ENCODE measurements around the gene PAPPA2. TPM values are rescaled to one million over a fixed set of nuclear protein-coding genes. Genes with fewer than 3 reads are reported as not detected.

The PAPPA2 gene
- polyA plus RNA-seq, 1 donor = 1.4 TPM

GRCh38 chr1:176820391-176821031, 357.5 kb downstream of the PAPPA2 start:
- Histone ChIP-seq H3K36me3 (ENCODE audit: control insufficient read depth, insufficient read depth, low read length) (no peaks in the 10 kb centered on the region), H3K4me3 (ENCODE audit: low read length) (no peak overlapping the region)
- DNase-seq = no peak

GRCh38 chr1:176826265-176826664, 363.3 kb downstream of the PAPPA2 start:
- H3K4me1 ChIP-seq (ENCODE audit: control insufficient read depth, insufficient read depth, low read length) = no peaks in the 10 kb centered on the region
- H3K9me3 ChIP-seq (ENCODE audit: control insufficient read depth, low read depth, low read length) = no peaks in the 10 kb centered on the region
- peak in 1 of 2 donors; percentile 10 for DNase-seq
- H3K27ac ChIP-seq (ENCODE audit: low read length) = no peak overlapping the region
- no peaks in the 10 kb centered on the region for H3K27me3 ChIP-seq (ENCODE audit: control insufficient read depth, insufficient read depth, low read length)
- no peak overlapping the region for H3K4me3 ChIP-seq (ENCODE audit: low read length)
- WGBS (ENCODE audit: insufficient coverage, low lambda C conversion rate) = no CpG with 5 or more reads among the region's 1 CpG
- no peaks in the 10 kb centered on the region for H3K36me3 ChIP-seq (ENCODE audit: control insufficient read depth, insufficient read depth, low read length)

More at GRCh38 chr1:176820391-176821031, 357.5 kb downstream of the PAPPA2 start:
- Histone ChIP-seq H3K4me1 (ENCODE audit: control insufficient read depth, insufficient read depth, low read length) (no peaks in the 10 kb centered on the region), H3K27me3 (ENCODE audit: control insufficient read depth, insufficient read depth, low read length) (no peaks in the 10 kb centered on the region), H3K27ac (ENCODE audit: low read length) (no peak overlapping the region), H3K9me3 (ENCODE audit: control insufficient read depth, low read depth, low read length) (no peaks in the 10 kb centered on the region)
- WGBS (ENCODE audit: insufficient coverage, low lambda C conversion rate) = 100% methylated on average over 2 of the region's 5 CpGs

DNA sequence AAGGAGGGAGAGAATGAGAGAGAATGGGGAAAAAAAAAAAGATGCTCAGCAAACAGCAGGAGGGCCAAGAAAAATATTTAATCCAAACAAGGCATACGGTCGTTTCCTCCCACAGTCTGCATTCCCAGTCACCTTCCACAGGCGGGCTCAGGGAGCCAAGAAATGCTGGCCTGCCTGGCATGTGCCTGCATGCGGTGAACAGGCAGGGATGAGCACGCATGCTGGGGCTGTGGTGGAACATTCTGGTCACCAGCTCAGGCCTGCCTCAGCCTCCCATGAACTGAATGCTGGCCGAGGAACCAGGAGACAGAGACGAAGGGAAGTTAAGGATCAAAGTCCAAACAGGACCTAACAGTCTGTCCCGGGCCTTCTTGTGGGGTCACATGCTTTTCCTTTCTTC, 366.3 kb downstream of the PAPPA2 start:
- H3K27me3 ChIP-seq (ENCODE audit: control insufficient read depth, insufficient read depth, low read length) = no peaks in the 10 kb centered on the region
- 40% methylated on average over 1 of the region's 8 CpGs for WGBS (ENCODE audit: insufficient coverage, low lambda C conversion rate)
- DNase-seq = no peak

GRCh38 chr1:176831150-176831549, 368.2 kb downstream of the PAPPA2 start:
- H3K9me3 ChIP-seq (ENCODE audit: control insufficient read depth, low read depth, low read length) = no peaks in the 10 kb centered on the region
- WGBS (ENCODE audit: insufficient coverage, low lambda C conversion rate) = no CpG with 5 or more reads among the region's 2 CpGs

More for the DNA sequence above, 366.3 kb downstream of the PAPPA2 start:
- H3K4me1 ChIP-seq (ENCODE audit: control insufficient read depth, insufficient read depth, low read length) = no peaks in the 10 kb centered on the region
- no peak overlapping the region for H3K27ac ChIP-seq (ENCODE audit: low read length)
- H3K36me3 ChIP-seq (ENCODE audit: control insufficient read depth, insufficient read depth, low read length) = no peaks in the 10 kb centered on the region
- no peak overlapping the region for H3K4me3 ChIP-seq (ENCODE audit: low read length)
- no peaks in the 10 kb centered on the region for H3K9me3 ChIP-seq (ENCODE audit: control insufficient read depth, low read depth, low read length)

DNA sequence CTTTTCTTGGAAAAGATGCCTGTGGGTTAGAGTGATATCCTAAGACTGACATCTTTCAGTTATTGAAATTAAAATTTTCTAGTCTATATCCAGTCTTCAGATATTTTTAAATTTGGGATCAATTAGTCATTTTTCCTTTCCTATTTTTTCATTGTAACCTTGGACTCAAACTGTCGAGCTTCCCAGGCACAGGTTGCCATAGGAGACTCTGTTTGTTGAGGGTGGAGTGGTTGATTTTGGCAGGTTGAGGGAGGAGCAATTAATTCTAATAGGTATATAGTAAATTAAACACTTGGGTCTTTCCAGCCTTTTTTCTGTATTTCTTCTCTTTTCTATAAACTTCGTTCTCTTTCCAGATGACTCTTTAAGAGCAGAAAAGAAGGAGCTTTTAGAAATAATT, 374.7 kb downstream of the PAPPA2 start:
- no peak overlapping the region for H3K27ac ChIP-seq (ENCODE audit: low read length)
- H3K36me3 ChIP-seq (ENCODE audit: control insufficient read depth, insufficient read depth, low read length) = no peaks in the 10 kb centered on the region
- H3K4me1 ChIP-seq (ENCODE audit: control insufficient read depth, insufficient read depth, low read length) = no peaks in the 10 kb centered on the region
- no peaks in the 10 kb centered on the region for H3K27me3 ChIP-seq (ENCODE audit: control insufficient read depth, insufficient read depth, low read length)
- DNase-seq = no peak
- 100% methylated on average over 1 of the region's 2 CpGs for WGBS (ENCODE audit: insufficient coverage, low lambda C conversion rate)
- H3K4me3 ChIP-seq (ENCODE audit: low read length) = no peak overlapping the region
- H3K9me3 ChIP-seq (ENCODE audit: control insufficient read depth, low read depth, low read length) = no peaks in the 10 kb centered on the region

More at GRCh38 chr1:176831150-176831549, 368.2 kb downstream of the PAPPA2 start:
- H3K4me1 ChIP-seq (ENCODE audit: control insufficient read depth, insufficient read depth, low read length) = no peaks in the 10 kb centered on the region
- no peak overlapping the region for H3K4me3 ChIP-seq (ENCODE audit: low read length)
- H3K27me3 ChIP-seq (ENCODE audit: control insufficient read depth, insufficient read depth, low read length) = no peaks in the 10 kb centered on the region
- no peaks in the 10 kb centered on the region for H3K36me3 ChIP-seq (ENCODE audit: control insufficient read depth, insufficient read depth, low read length)
- no peak overlapping the region for H3K27ac ChIP-seq (ENCODE audit: low read length)
- no peak for DNase-seq

DNA sequence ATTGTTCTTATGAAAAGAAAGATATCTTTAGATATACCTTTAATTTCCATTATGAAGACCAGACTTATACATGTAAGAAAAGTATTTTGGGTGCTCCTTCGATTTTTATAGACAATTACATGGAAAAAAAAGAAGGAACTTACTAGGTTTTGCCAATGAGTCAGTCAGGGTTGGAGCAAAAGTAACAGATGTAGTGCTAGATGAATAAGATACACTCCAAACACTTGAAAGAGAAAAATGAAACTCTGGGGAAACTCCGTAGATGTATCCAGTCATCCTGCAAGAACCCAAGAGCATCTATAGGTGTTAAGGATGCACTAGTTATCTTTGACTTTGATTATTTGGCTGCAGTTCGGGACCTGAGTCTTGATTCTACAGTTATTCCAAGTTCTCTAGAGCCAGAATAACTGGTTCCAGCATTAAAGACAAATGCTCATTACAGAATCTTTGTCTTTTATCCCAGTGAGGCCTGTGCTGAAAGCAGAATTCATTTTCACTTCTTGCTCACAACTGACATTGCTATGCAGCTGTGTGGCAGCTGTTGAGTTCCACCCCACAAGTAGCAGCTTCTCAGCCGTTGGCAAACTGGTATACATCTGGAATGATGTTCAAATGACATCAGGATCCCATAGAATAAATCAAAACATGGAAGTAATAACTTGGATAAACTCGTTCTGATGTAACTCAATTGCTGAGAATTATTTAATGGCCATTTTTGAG, 375.5 kb downstream of the PAPPA2 start:
- DNase-seq = no peak
- Histone ChIP-seq H3K27ac (ENCODE audit: low read length) (no peak overlapping the region), H3K36me3 (ENCODE audit: control insufficient read depth, insufficient read depth, low read length) (no peaks in the 10 kb centered on the region), H3K27me3 (ENCODE audit: control insufficient read depth, insufficient read depth, low read length) (no peaks in the 10 kb centered on the region), H3K4me3 (ENCODE audit: low read length) (no peak overlapping the region), H3K4me1 (ENCODE audit: control insufficient read depth, insufficient read depth, low read length) (no peaks in the 10 kb centered on the region), H3K9me3 (ENCODE audit: control insufficient read depth, low read depth, low read length) (no peaks in the 10 kb centered on the region)
- 84% methylated on average over 3 of the region's 5 CpGs for WGBS (ENCODE audit: insufficient coverage, low lambda C conversion rate)

DNA sequence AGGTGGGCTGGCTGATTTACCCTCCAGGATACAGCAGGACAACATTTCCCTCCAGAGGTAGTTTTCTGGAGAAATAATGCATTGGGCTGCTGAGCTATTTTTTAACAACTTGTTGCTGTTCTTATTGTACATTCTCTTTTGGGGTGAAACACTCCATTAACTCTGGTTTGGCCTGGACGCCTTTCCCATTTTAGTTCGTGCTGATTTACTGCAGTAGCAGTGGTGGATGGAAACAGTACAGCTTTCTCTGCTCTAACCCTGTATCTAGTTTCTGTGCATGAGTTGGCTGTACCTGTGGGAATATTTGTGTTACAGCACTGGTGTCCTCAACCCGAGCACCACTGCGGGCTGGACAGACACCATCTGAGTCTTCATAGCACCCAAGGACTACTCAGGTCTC, 376.2 kb downstream of the PAPPA2 start:
- Histone ChIP-seq H3K27me3 (ENCODE audit: control insufficient read depth, insufficient read depth, low read length) (no peaks in the 10 kb centered on the region), H3K4me1 (ENCODE audit: control insufficient read depth, insufficient read depth, low read length) (no peaks in the 10 kb centered on the region), H3K4me3 (ENCODE audit: low read length) (no peak overlapping the region), H3K36me3 (ENCODE audit: control insufficient read depth, insufficient read depth, low read length) (no peaks in the 10 kb centered on the region), H3K9me3 (ENCODE audit: control insufficient read depth, low read depth, low read length) (no peaks in the 10 kb centered on the region), H3K27ac (ENCODE audit: low read length) (no peak overlapping the region)
- WGBS (ENCODE audit: insufficient coverage, low lambda C conversion rate) = no CpG with 5 or more reads among the region's 4 CpGs
- DNase-seq = no peak

DNA sequence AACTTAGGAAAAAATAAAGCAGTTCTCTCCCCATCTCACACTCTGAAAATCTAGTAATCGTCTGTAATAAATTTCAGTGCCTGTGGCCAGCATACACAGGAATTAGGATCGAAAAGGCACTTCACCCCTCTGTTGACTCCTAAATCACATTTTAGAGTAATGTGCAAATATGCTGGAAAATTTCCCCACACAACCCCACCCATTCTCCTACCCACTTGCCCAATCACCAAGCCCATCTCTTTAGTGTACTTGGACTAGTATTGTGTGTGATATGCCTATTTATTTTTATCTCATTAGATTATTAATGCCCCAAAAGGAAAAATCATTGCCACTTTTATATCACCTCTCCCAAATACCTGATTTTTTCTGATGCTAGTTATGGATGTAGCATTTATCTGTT, 378.3 kb downstream of the PAPPA2 start:
- H3K9me3 ChIP-seq (ENCODE audit: control insufficient read depth, low read depth, low read length) = no peaks in the 10 kb centered on the region
- no peaks in the 10 kb centered on the region for H3K4me1 ChIP-seq (ENCODE audit: control insufficient read depth, insufficient read depth, low read length)
- no peak overlapping the region for H3K27ac ChIP-seq (ENCODE audit: low read length)
- no peak overlapping the region for H3K4me3 ChIP-seq (ENCODE audit: low read length)
- no CpG with 5 or more reads among the region's 2 CpGs for WGBS (ENCODE audit: insufficient coverage, low lambda C conversion rate)
- DNase-seq = no peak
- H3K27me3 ChIP-seq (ENCODE audit: control insufficient read depth, insufficient read depth, low read length) = no peaks in the 10 kb centered on the region
- H3K36me3 ChIP-seq (ENCODE audit: control insufficient read depth, insufficient read depth, low read length) = no peaks in the 10 kb centered on the region

DNA sequence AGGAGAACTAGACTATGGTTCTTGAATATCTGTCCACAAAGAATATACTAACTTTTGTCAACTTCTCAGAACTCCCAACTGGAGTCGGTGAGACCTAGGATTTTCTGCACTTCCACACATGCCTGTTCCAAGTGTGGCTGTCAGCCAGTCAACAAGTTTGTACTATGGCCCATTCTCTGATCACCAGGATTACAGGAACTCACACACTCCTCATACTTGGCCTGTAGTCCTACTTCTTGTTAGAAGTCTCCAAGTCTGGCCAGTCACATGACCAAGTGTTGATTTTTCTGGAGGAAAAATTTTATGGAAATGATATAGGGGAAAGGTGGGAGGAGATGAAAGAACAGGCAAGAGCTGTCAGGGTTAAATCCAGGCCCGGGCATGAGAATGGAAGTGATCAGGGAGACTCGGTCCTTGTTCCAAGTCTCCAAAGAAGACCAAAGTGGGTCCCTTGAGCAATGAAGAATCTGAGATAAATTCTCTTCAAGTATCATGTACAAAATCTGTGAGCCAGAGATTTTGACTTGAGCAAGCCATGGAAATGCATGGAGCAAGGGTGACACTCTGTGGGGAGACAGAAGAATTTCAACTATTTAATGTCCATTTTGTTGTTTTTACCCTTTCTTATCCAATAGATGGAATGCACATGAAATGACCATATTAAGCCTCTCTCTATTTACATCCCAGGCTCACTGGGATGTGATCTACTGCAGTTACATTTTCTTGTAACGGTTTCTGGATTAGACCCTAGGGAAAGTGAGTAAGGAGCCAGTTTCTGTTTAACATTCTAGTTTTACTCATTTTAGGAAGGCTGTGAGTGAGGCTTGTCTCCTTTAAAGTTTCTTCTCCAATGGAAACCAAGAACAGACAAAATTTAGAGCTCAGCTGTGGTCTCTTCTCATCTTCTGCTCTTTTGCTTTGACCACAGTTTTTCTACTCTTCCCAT, 380.6 kb downstream of the PAPPA2 start:
- H3K4me1 ChIP-seq (ENCODE audit: control insufficient read depth, insufficient read depth, low read length) = no peaks in the 10 kb centered on the region
- H3K27me3 ChIP-seq (ENCODE audit: control insufficient read depth, insufficient read depth, low read length) = no peaks in the 10 kb centered on the region
- H3K9me3 ChIP-seq (ENCODE audit: control insufficient read depth, low read depth, low read length) = no peaks in the 10 kb centered on the region
- DNase-seq = no peak
- 70% methylated on average over 2 of the region's 4 CpGs for WGBS (ENCODE audit: insufficient coverage, low lambda C conversion rate)
- H3K27ac ChIP-seq (ENCODE audit: low read length) = no peak overlapping the region
- H3K36me3 ChIP-seq (ENCODE audit: control insufficient read depth, insufficient read depth, low read length) = no peaks in the 10 kb centered on the region
- H3K4me3 ChIP-seq (ENCODE audit: low read length) = no peak overlapping the region

DNA sequence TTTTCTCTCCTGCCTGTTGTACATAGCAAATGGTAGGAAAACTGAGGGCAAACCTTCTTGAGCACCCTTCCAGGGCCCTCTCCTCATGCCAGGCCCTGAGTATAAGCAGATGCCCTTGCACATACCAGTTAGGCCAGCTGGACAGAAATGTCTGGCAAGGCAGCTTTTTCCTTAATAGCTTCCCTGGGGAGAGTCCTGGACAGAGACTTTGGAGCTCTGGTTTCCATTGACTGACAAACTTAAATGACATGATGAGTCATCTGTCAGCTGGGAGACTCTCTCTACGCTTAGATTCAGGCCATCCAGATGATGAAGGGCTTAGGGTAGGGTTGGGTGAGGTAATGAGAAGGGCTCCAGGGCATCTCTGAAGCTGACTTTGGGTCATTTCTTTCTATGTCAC, 384.1 kb downstream of the PAPPA2 start:
- H3K27ac ChIP-seq (ENCODE audit: low read length) = no peak overlapping the region
- no peak overlapping the region for H3K4me3 ChIP-seq (ENCODE audit: low read length)
- DNase-seq = no peak

More for the DNA sequence above, 384.1 kb downstream of the PAPPA2 start:
- WGBS (ENCODE audit: insufficient coverage, low lambda C conversion rate) = no CpG with 5 or more reads among the region's 1 CpG
- Histone ChIP-seq H3K9me3 (ENCODE audit: control insufficient read depth, low read depth, low read length) (no peaks in the 10 kb centered on the region), H3K36me3 (ENCODE audit: control insufficient read depth, insufficient read depth, low read length) (no peaks in the 10 kb centered on the region), H3K4me1 (ENCODE audit: control insufficient read depth, insufficient read depth, low read length) (no peaks in the 10 kb centered on the region), H3K27me3 (ENCODE audit: control insufficient read depth, insufficient read depth, low read length) (no peaks in the 10 kb centered on the region)

Measured in large intestine (tissue), 3 donors.